Cardiac muscle cell (in vitro differentiated cells and primary cell): ENCODE results near the gene NEUROG3. TPM values are rescaled to one million over a fixed set of nuclear protein-coding genes. Genes with fewer than 3 reads are reported as not detected.

ENCODE experiments used
- DNase-seq, 2 donors: peaks; one replicate each; pipeline versions ENCODE4 v3.0.0 to v3.0.0-alpha.2; 2010 to 2017; ENCODE audit warnings: low read depth in 1 of 2, low spot score in 1 of 2
- H3K27ac ChIP-seq: fragments of 200-600 bp; sonication (generic); 2 replicates; pipeline ENCODE4 v1.5.1; 2016
- H3K27me3 ChIP-seq: fragments of 200-600 bp; sonication (generic); 2 replicates; pipeline ENCODE4 v1.6.0; 2016; ENCODE audit warnings: control low read depth
- H3K36me3 ChIP-seq: fragments of 200-600 bp; sonication (generic); 2 replicates; pipeline ENCODE4 v1.5.1; 2016; ENCODE audit warnings: control low read depth
- H3K4me1 ChIP-seq: fragments of 200-600 bp; sonication (generic); 2 replicates; pipeline ENCODE4 v1.8.1; 2017; ENCODE audit warnings: low read depth, mild to moderate bottlenecking, mixed run types
- H3K4me3 ChIP-seq: fragments of 200-600 bp; sonication (generic); 2 replicates; pipeline ENCODE4 v1.5.1; 2016; ENCODE audit warnings: mild to moderate bottlenecking
- H3K9me3 ChIP-seq: fragments of 200-600 bp; sonication (generic); 2 replicates; pipeline ENCODE4 v1.5.1; 2017; ENCODE audit warnings: low read depth, mild to moderate bottlenecking, control low read depth
- polyA plus RNA-seq: library from polyadenylated mRNA; unstranded; fragments of >200 nt; fragmentation: Nextera tagmentation; extraction: Ambion mirVana; gene quantifications from 2 replicates; pipeline ENCODE4 v1.2.1, GENCODE V29; 2016
- total RNA-seq: library from RNA; depleted of rRNA; stranded (reverse); fragments of >200 nt; gene quantifications from 2 replicates; pipeline ENCODE4 v1.2.3, GENCODE V29; 2016
- TF ChIP-seq, protein P1 (sequence below): IDR thresholded peaks from 2 replicates; pipeline ENCODE4 v1.5.1; 2012; ENCODE audit warnings: low read depth, mild to moderate bottlenecking, low read length

The NEUROG3 gene, protein sequence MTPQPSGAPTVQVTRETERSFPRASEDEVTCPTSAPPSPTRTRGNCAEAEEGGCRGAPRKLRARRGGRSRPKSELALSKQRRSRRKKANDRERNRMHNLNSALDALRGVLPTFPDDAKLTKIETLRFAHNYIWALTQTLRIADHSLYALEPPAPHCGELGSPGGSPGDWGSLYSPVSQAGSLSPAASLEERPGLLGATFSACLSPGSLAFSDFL
- total RNA-seq (not detected in 2 replicates), polyA plus RNA-seq (not detected in 2 replicates)

GRCh38 chr10:69573056-69573806, at the start of gene NEUROG3:
NEUROG3 (minus strand) TSS chr10:69573422; CDS start chr10:69573043, 379 bp downstream.
- H3K27ac ChIP-seq = no peak within 1 kb of the TSS
- peaks cover 100% of the 10 kb centered on the region for H3K27me3 ChIP-seq
- no peak within 1 kb of the TSS for H3K4me3 ChIP-seq
- H3K36me3 ChIP-seq = no peaks in the 10 kb centered on the region
- no peak for DNase-seq
- TF ChIP-seq, protein P1, sequence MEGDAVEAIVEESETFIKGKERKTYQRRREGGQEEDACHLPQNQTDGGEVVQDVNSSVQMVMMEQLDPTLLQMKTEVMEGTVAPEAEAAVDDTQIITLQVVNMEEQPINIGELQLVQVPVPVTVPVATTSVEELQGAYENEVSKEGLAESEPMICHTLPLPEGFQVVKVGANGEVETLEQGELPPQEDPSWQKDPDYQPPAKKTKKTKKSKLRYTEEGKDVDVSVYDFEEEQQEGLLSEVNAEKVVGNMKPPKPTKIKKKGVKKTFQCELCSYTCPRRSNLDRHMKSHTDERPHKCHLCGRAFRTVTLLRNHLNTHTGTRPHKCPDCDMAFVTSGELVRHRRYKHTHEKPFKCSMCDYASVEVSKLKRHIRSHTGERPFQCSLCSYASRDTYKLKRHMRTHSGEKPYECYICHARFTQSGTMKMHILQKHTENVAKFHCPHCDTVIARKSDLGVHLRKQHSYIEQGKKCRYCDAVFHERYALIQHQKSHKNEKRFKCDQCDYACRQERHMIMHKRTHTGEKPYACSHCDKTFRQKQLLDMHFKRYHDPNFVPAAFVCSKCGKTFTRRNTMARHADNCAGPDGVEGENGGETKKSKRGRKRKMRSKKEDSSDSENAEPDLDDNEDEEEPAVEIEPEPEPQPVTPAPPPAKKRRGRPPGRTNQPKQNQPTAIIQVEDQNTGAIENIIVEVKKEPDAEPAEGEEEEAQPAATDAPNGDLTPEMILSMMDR = no peak
- no peaks in the 10 kb centered on the region for H3K9me3 ChIP-seq
- peaks cover 4% of the 10 kb centered on the region for H3K4me1 ChIP-seq

GRCh38 chr10:69620625-69621024, 47.4 kb upstream of the NEUROG3 start:
- Histone ChIP-seq H3K27ac (no peak overlapping the region), H3K36me3 (no peaks in the 10 kb centered on the region), H3K4me3 (no peak overlapping the region), H3K4me1 (no peaks in the 10 kb centered on the region), H3K27me3 (peaks cover 4% of the 10 kb centered on the region), H3K9me3 (no peaks in the 10 kb centered on the region)
- TF ChIP-seq, protein P1 = no peak
- DNase-seq = no peak

DNA sequence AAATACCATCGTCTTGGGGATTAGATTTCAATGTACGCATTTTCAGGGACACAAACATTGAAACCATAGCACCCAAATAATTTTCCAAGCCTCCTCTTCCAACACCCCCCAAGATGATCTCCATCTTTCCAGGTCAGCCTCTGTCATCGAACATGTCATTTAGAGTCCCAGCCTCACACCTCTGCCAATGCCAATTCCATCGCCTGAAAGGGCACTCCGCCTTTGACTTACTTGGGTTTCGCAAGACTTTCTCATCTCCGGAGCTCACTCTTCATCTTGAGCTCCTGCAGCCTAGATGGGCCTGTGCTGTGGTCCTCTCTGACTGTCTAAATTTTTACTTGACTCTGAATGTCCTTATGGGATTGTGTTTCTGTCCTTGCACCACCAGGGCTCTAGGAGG, 46.4 kb upstream of the NEUROG3 start:
- Histone ChIP-seq H3K4me3 (no peak overlapping the region), H3K9me3 (no peaks in the 10 kb centered on the region), H3K27me3 (no peaks in the 10 kb centered on the region), H3K27ac (no peak overlapping the region), H3K36me3 (no peaks in the 10 kb centered on the region), H3K4me1 (no peaks in the 10 kb centered on the region)
- no peak for DNase-seq
- TF ChIP-seq, protein P1 = no peak

DNA sequence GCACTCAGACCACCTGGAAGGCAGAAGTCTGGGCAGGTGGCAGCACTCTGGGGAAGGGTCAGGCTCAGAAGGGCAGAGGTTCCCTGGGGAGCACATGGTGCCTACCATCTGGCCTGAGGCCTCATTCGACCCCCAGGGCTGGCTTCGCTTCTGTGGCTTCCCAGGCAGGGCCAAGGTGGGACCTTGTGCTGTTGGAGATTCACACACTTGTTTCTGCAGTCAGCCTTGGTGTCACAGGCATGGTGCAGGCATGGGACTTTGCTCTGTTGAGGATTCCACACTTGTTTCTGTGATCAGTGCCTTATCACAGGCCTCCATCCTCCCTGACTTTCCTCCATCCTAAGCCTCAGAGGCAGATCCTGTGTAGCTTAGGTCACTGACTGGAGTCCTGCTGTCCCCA, 45.5 kb upstream of the NEUROG3 start:
- DNase-seq = no peak
- Histone ChIP-seq H3K4me3 (no peak overlapping the region), H3K27ac (no peak overlapping the region), H3K9me3 (no peaks in the 10 kb centered on the region), H3K36me3 (no peaks in the 10 kb centered on the region), H3K27me3 (no peaks in the 10 kb centered on the region), H3K4me1 (no peaks in the 10 kb centered on the region)
- TF ChIP-seq, protein P1 = no peak

DNA sequence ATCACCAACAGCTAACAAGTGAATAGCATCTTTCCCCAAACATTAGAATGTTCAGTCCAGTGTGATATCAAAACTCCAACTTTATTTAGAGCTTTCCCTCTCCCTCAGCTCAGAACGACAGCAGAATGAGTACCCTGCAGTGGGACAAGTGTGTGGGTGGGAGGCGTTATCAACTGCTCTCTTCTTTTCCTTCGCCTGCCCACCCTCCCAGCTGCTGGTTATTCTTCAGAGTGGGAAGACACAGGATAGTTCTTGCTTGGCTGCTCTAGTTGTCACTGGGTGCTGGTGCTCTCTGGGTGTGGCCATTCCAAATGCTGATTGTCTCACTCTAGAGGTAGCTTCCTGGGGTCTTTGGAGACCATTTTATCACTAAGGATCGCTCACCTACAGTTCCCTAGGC, 43.1 kb upstream of the NEUROG3 start:
- H3K9me3 ChIP-seq = no peaks in the 10 kb centered on the region
- no peaks in the 10 kb centered on the region for H3K4me1 ChIP-seq
- H3K27me3 ChIP-seq = no peaks in the 10 kb centered on the region
- no peaks in the 10 kb centered on the region for H3K36me3 ChIP-seq
- no peak for DNase-seq
- no peak overlapping the region for H3K27ac ChIP-seq
- TF ChIP-seq, protein P1 = no peak
- H3K4me3 ChIP-seq = no peak overlapping the region
